GM12878 (cell line): ENCODE measurements around the gene NF1. TPM values are rescaled to one million over a fixed set of nuclear protein-coding genes. Genes with fewer than 3 reads are reported as not detected.

Source experiments
- ATAC-seq: fragments of 200-7000 bp; cut with Tn5 transposase; 3 replicates; pipeline ENCODE4 v1.9.1; 2020; ENCODE audit warnings: mild to moderate bottlenecking, moderate library complexity
- BruUV-seq: library from RNA; stranded (reverse); fragments of 400-500 nt; replicated peaks from 2 replicates; lab custom pipeline; 2021; lab: Mats Ljungman, UMichigan
- CTCF ChIA-PET: fragments of 300-600 bp; sonication (Branson Sonifier 250); formaldehyde crosslinking; extraction: SDS; loops from one replicate; lab custom pipeline; 2021; ENCODE audit warnings: inconsistent platforms; lab: Yijun Ruan, JAX
- POLR2A ChIA-PET: fragments of 350-600 bp; formaldehyde crosslinking; extraction: SDS; loops from one replicate; lab custom pipeline; 2021; ENCODE audit warnings: inconsistent platforms; lab: Charles Lee
- RAD21 ChIA-PET: fragments of 300-600 bp; sonication (Branson Sonifier 250); formaldehyde crosslinking; loops from one replicate; lab custom pipeline; 2023; ENCODE audit warnings: antibody characterized with exemption; ENCODE audit not compliant: unreplicated experiment; lab: Charles Lee
- SMC1A ChIA-PET: fragments of 300-600 bp; sonication (Branson Sonifier 250); formaldehyde crosslinking; loops from one replicate; lab custom pipeline; 2023; ENCODE audit not compliant: unreplicated experiment, uncharacterized antibody; lab: Charles Lee
- DNase-seq: peaks from one replicate; pipeline ENCODE4 v3.0.0-alpha.2; 2011; ENCODE audit warnings: low read depth, low spot score
- FAIRE-seq: peaks from 3 replicates; lab custom pipeline; 2011; peaks lifted over from hg19 to GRCh38; lab: Jason Lieb, UNC
- H2AFZ ChIP-seq: 2 replicates; pipeline ENCODE4 v1.6.0; 2011; ENCODE audit warnings: low read depth, low read length, control low read depth; ENCODE audit not compliant: control insufficient read depth
- H3K27ac ChIP-seq: 2 replicates; pipeline ENCODE4 v1.5.1; 2011; ENCODE audit warnings: control low read depth; ENCODE audit not compliant: control insufficient read depth, insufficient read depth
- H3K27me3 ChIP-seq, 2 experiments: replicated peaks in 1 of 2; 2 replicates each; pipeline versions ENCODE4 v1.6.0 to v1.6.1; 2011; ENCODE audit warnings: low read length in 1 of 2; ENCODE audit not compliant: control insufficient read depth in 2 of 2, insufficient read depth in 2 of 2
- H3K36me3 ChIP-seq, 2 experiments: 2 replicates each; pipeline ENCODE4 v1.5.1; 2011; ENCODE audit warnings: low read length in 1 of 2; ENCODE audit not compliant: control insufficient read depth in 2 of 2, insufficient read depth in 2 of 2
- H3K4me1 ChIP-seq: 2 replicates; pipeline ENCODE4 v1.6.1; 2011; ENCODE audit warnings: mild to moderate bottlenecking, low read length, moderate library complexity, mixed read lengths; ENCODE audit not compliant: control insufficient read depth, insufficient read depth
- H3K4me2 ChIP-seq: 2 replicates; pipeline ENCODE4 v1.6.0; 2011; ENCODE audit warnings: control low read depth; ENCODE audit not compliant: control insufficient read depth, insufficient read depth
- H3K4me3 ChIP-seq: fragments of 200-600 bp; sonication (generic); 2 replicates; pipeline ENCODE4 v1.5.1; 2016
- H3K79me2 ChIP-seq: 2 replicates; pipeline ENCODE4 v1.6.0; 2011; ENCODE audit warnings: low read length; ENCODE audit not compliant: control insufficient read depth, insufficient read depth
- H3K9ac ChIP-seq: 2 replicates; pipeline ENCODE4 v1.8.0; 2011; ENCODE audit warnings: low read length, control low read depth, mixed read lengths; ENCODE audit not compliant: control insufficient read depth, insufficient read depth
- H3K9me3 ChIP-seq: replicated peaks from 3 replicates; pipeline ENCODE4 v1.5.1; 2011; ENCODE audit warnings: mild to moderate bottlenecking, low read length; ENCODE audit not compliant: control insufficient read depth, insufficient read depth
- H4K20me1 ChIP-seq: 2 replicates; pipeline ENCODE4 v1.6.0; 2011; ENCODE audit not compliant: control insufficient read depth, insufficient read depth
- HCFC1 ChIP-seq: fragments of 150-350 bp; IDR thresholded peaks from 2 replicates; pipeline ENCODE4 v1.6.1; 2014; ENCODE audit warnings: low read length
- IKZF1 ChIP-seq: fragments of 450-650 bp; conservative IDR thresholded peaks from 2 replicates; pipeline ENCODE4 v1.6.1; 2017; ENCODE audit warnings: antibody characterized with exemption, mild to moderate bottlenecking
- MAX ChIP-seq: IDR thresholded peaks from 2 replicates; pipeline ENCODE4 v1.6.1; 2012; ENCODE audit warnings: low read depth, low read length, improper control_type of control experiment
- PML ChIP-seq: IDR thresholded peaks from 2 replicates; pipeline ENCODE4 v1.6.1; 2012; ENCODE audit warnings: low read length, inconsistent platforms
- WGBS: methylation state at CpG from one replicate; pipeline ENCODE4 v1.1.6; 2016; ENCODE audit warnings: low lambda C conversion rate; ENCODE audit not compliant: insufficient replicate concordance, insufficient coverage; ENCODE audit errors: missing lambda C conversion rate; 5-methylcytosine and 5-hydroxymethylcytosine counted together
- in situ Hi-C: fragments of 300-500 bp; cut with MboI; formaldehyde crosslinking; loops from 9 replicates; pipeline ENCODE4 v1.14.3; 2018; ENCODE audit warnings: mixed read lengths
- intact Hi-C: fragments of 100-400 bp; cut with micrococcal nuclease; formaldehyde crosslinking; loops from one replicate; pipeline ENCODE4 v1.14.2; 2022; ENCODE audit not compliant: unreplicated experiment
- polyA plus RNA-seq, 11 experiments: library from polyadenylated mRNA; depleted of rRNA in 4 of 11; unstranded in 6 of 11; stranded (reverse) in 5 of 11; fragments of >200 nt; fragmentation: Nextera tagmentation in 4 of 11; fragmentation: Illumina TruSeq in 1 of 11; extraction: Ambion mirVana in 4 of 11; extraction: Trizol in 1 of 11; gene quantifications; 1 replicate in 1 of 11; 2 replicates in 10 of 11; pipeline versions ENCODE4 v1.2.1 to v1.2.3, GENCODE V29; 2011 to 2016; ENCODE audit warnings: inconsistent platforms in 2 of 11, missing spikeins in 2 of 11, low read depth in 1 of 11
- total RNA-seq, 4 experiments: library from RNA; depleted of rRNA in 3 of 4; stranded (reverse); fragments of >200 nt in 3 of 4; fragmentation: Illumina TruSeq in 1 of 4; extraction: Trizol in 1 of 4; gene quantifications; 2 replicates each; pipeline versions ENCODE4 v1.2.1 to v1.2.3, GENCODE V29; 2013 to 2021
- TF ChIP-seq, protein P1 (sequence below): fragments of 450-650 bp; IDR thresholded peaks from 2 replicates; pipeline ENCODE4 v1.6.1; 2017; ENCODE audit warnings: mild to moderate bottlenecking, low read depth, inconsistent platforms; ENCODE audit not compliant: poor library complexity, severe bottlenecking

Gene NF1
- total and polyA plus RNA-seq, 10 of the 15 experiments (the other 5 are each of a cell fraction or from before 2014, with no cell fraction given), result 2.5 to 31.8 (median 16.6) TPM

- ChIA-PET SMC1A (interaction anchor here (1.1 kb wide), 1 partner anchor 12 kb away, joined by 4 read pairs; no protein-coding TSS in a partner anchor), POLR2A (interaction anchor here (0.5 kb wide), 1 partner anchor 101 kb away, joined by 3 read pairs; no protein-coding TSS in a partner anchor), RAD21 (no interaction called here), CTCF (no interaction called here)
- intact Hi-C loops (no loop called here), in situ Hi-C loops (no loop called here)
- no peak for FAIRE-seq
- Histone ChIP-seq H3K27me3 (no peaks in the 10 kb centered on the region), H3K4me3 (no peak overlapping the region), H3K4me2 (no peak overlapping the region), H3K4me1 (no peaks in the 10 kb centered on the region), H2AFZ (no peak overlapping the region), H3K79me2 (no peaks in the 10 kb centered on the region), H3K9me3 (no peaks in the 10 kb centered on the region), H4K20me1 (no peaks in the 10 kb centered on the region), H3K9ac (no peak overlapping the region), H3K27ac (no peak overlapping the region), H3K36me3 (no peaks in the 10 kb centered on the region)
- no peak for ATAC-seq
- no peak for TF ChIP-seq MAX
- BruUV-seq, result no TSS peak
- WGBS, result 31% methylated on average over 13 of the region's 13 CpGs
- DNase-seq, result no peak
Observed at GRCh38 chr17:31411707-31412285, 317.0 kb downstream of the NF1 start.

- H3K9ac ChIP-seq, result no peak overlapping the region
- BruUV-seq, result no TSS peak
- no peaks in the 10 kb centered on the region for H3K27me3 ChIP-seq
- DNase-seq, result no peak
- TF ChIP-seq IKZF1 (no peak), HCFC1 (no peak), PML (no peak)
- TF ChIP-seq, protein P1, sequence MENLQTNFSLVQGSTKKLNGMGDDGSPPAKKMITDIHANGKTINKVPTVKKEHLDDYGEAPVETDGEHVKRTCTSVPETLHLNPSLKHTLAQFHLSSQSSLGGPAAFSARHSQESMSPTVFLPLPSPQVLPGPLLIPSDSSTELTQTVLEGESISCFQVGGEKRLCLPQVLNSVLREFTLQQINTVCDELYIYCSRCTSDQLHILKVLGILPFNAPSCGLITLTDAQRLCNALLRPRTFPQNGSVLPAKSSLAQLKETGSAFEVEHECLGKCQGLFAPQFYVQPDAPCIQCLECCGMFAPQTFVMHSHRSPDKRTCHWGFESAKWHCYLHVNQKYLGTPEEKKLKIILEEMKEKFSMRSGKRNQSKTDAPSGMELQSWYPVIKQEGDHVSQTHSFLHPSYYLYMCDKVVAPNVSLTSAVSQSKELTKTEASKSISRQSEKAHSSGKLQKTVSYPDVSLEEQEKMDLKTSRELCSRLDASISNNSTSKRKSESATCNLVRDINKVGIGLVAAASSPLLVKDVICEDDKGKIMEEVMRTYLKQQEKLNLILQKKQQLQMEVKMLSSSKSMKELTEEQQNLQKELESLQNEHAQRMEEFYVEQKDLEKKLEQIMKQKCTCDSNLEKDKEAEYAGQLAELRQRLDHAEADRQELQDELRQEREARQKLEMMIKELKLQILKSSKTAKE, result no peak
- no peak overlapping the region for H3K4me3 ChIP-seq
- SMC1A ChIA-PET, result interaction anchor here (1.1 kb wide), 1 partner anchor 11 kb away, joined by 4 read pairs; no protein-coding TSS in a partner anchor
- H3K27ac ChIP-seq, result no peak overlapping the region
- H3K9me3 ChIP-seq, result no peaks in the 10 kb centered on the region
- RAD21 ChIA-PET, result no interaction called here
- POLR2A ChIA-PET, result no interaction called here
- WGBS, result 9% methylated on average over 6 of the region's 6 CpGs
- CTCF ChIA-PET, result no interaction called here
- no peaks in the 10 kb centered on the region for H4K20me1 ChIP-seq
- no peaks in the 10 kb centered on the region for H3K79me2 ChIP-seq
- H3K4me1 ChIP-seq, result no peaks in the 10 kb centered on the region
- no peaks in the 10 kb centered on the region for H3K36me3 ChIP-seq
- H3K4me2 ChIP-seq, result no peak overlapping the region
- H2AFZ ChIP-seq, result no peak overlapping the region
- FAIRE-seq, result no peak
- ATAC-seq, result peak; percentile 30; the same call in 1 of the 3 replicates
- intact Hi-C loops, result no loop called here
- in situ Hi-C loops, result no loop called here
Observed at GRCh38 chr17:31412511-31412910, 317.7 kb downstream of the NF1 start.
